H1 (cell line): Measurements from ENCODE around the gene VSTM2B. TPM values are rescaled to one million over a fixed set of nuclear protein-coding genes. Genes with fewer than 3 reads are reported as not detected.

ENCODE experiments used
- CTCF ChIA-PET: fragments of 300-600 bp; sonication (Branson Sonifier 250); formaldehyde crosslinking; loops from one replicate; lab custom pipeline; 2021; ENCODE audit not compliant: partially characterized antibody; lab: Charles Lee
- POLR2A ChIA-PET: fragments of 300-600 bp; sonication (Branson Sonifier 250); formaldehyde crosslinking; loops from one replicate; lab custom pipeline; 2021; ENCODE audit warnings: inconsistent platforms; ENCODE audit not compliant: partially characterized antibody; lab: Charles Lee
- DNase-seq, 2 experiments: peaks; one replicate each; pipeline versions ENCODE4 v3.0.0 to v3.0.0-alpha.2; 2010 to 2022; ENCODE audit warnings: low spot score in 2 of 2, low read depth in 1 of 2, mixed read lengths in 1 of 2
- FAIRE-seq: peaks from 2 replicates; lab custom pipeline; 2011; peaks lifted over from hg19 to GRCh38; lab: Jason Lieb, UNC
- H2AFZ ChIP-seq: 2 replicates; pipeline ENCODE4 v1.8.1; 2012; ENCODE audit warnings: low read length, inconsistent platforms
- H2AK5ac ChIP-seq: 2 replicates; pipeline ENCODE4 v1.6.1; 2013; ENCODE audit warnings: low read depth, low read length
- H2BK120ac ChIP-seq: replicated peaks from 2 replicates; pipeline ENCODE3; 2013; ENCODE audit warnings: low read depth, low read length, inconsistent platforms
- H2BK12ac ChIP-seq: 2 replicates; pipeline ENCODE4 v1.6.1; 2013; ENCODE audit warnings: low read depth, low read length
- H2BK15ac ChIP-seq: 2 replicates; pipeline ENCODE4 v1.6.1; 2013; ENCODE audit warnings: low read length
- H2BK20ac ChIP-seq: 2 replicates; pipeline ENCODE4 v1.6.1; 2013; ENCODE audit warnings: low read length
- H2BK5ac ChIP-seq: 2 replicates; pipeline ENCODE4 v1.6.1; 2013; ENCODE audit warnings: low read depth, low read length
- H3K14ac ChIP-seq: 2 replicates; pipeline ENCODE4 v1.6.1; 2013; ENCODE audit warnings: inconsistent platforms; ENCODE audit not compliant: insufficient read length
- H3K18ac ChIP-seq: 2 replicates; pipeline ENCODE4 v1.6.1; 2013; ENCODE audit warnings: low read length; ENCODE audit errors: extremely low read depth
- H3K23ac ChIP-seq: 2 replicates; pipeline ENCODE4 v1.6.1; 2013; ENCODE audit warnings: inconsistent platforms; ENCODE audit not compliant: insufficient read length
- H3K23me2 ChIP-seq: 2 replicates; pipeline ENCODE4 v1.6.1; 2013; ENCODE audit warnings: low read depth, low read length
- H3K27ac ChIP-seq: 2 replicates; pipeline ENCODE4 v1.6.1; 2011; ENCODE audit warnings: low read depth, low read length, inconsistent platforms
- H3K27me3 ChIP-seq, 4 experiments: replicated peaks in 1 of 4; 1 replicate in 1 of 4; 2 replicates in 3 of 4; pipeline versions ENCODE4 v1.6.1 to v1.8.1; 2011 to 2013; ENCODE audit warnings: low read length in 3 of 4, mild to moderate bottlenecking in 3 of 4, inconsistent platforms in 2 of 4, mixed read lengths in 2 of 4, moderate library complexity in 1 of 4; ENCODE audit not compliant: control insufficient read depth in 3 of 4, insufficient read depth in 3 of 4; ENCODE audit errors: extremely low read depth in 1 of 4
- H3K36me3 ChIP-seq, 4 experiments: 2 replicates each; pipeline versions ENCODE4 v1.6.1 to v1.8.1; 2011 to 2013; ENCODE audit warnings: mild to moderate bottlenecking in 4 of 4, low read length in 3 of 4, moderate library complexity in 2 of 4, control low read depth in 1 of 4, inconsistent platforms in 1 of 4; ENCODE audit not compliant: insufficient read depth in 4 of 4, control insufficient read depth in 2 of 4
- H3K4ac ChIP-seq: replicated peaks from 2 replicates; pipeline ENCODE3; 2013; ENCODE audit warnings: low read length, low read depth, mixed read lengths, inconsistent platforms; ENCODE audit not compliant: insufficient read length
- H3K4me1 ChIP-seq, 4 experiments: replicated peaks in 1 of 4; 1 replicate in 1 of 4; 2 replicates in 3 of 4; pipeline versions ENCODE4 v1.6.1 to v1.8.1; 2011 to 2013; ENCODE audit warnings: low read length in 3 of 4, inconsistent platforms in 2 of 4, mixed read lengths in 1 of 4; ENCODE audit not compliant: insufficient read depth in 4 of 4, control insufficient read depth in 3 of 4
- H3K4me2 ChIP-seq, 2 experiments: 2 replicates each; pipeline versions ENCODE4 v1.6.1 to v1.8.1; 2011 to 2013; ENCODE audit warnings: low read depth in 2 of 2, low read length in 2 of 2, control low read depth in 1 of 2, inconsistent platforms in 1 of 2, mild to moderate bottlenecking in 1 of 2; ENCODE audit not compliant: insufficient read depth in 1 of 2
- H3K4me3 ChIP-seq, 4 experiments: fragments of 200-600, 300-600 bp in 1 of 4; sonication (generic), shearing (Covaris generic), sonication (Bioruptor Twin) in 1 of 4; 2 replicates each; pipeline versions ENCODE4 v1.5.1 to v1.8.1; 2011 to 2016; ENCODE audit warnings: low read length in 4 of 4, low read depth in 3 of 4, control low read depth in 2 of 4, inconsistent platforms in 2 of 4, mild to moderate bottlenecking in 2 of 4, mixed read lengths in 1 of 4, moderate library complexity in 1 of 4; ENCODE audit not compliant: insufficient read depth in 2 of 4; ENCODE audit errors: extremely low read depth in 1 of 4
- H3K56ac ChIP-seq: replicated peaks from 2 replicates; pipeline ENCODE3; 2013; ENCODE audit warnings: low read depth, mild to moderate bottlenecking, mixed read lengths, low read length, inconsistent platforms; ENCODE audit not compliant: insufficient read length
- H3K79me1 ChIP-seq: 2 replicates; pipeline ENCODE4 v1.6.1; 2013; ENCODE audit warnings: low read depth, low read length, control low read depth
- H3K79me2 ChIP-seq, 2 experiments: 2 replicates each; pipeline versions ENCODE4 v1.6.1 to v1.8.1; 2012 to 2013; ENCODE audit warnings: low read length in 2 of 2, mild to moderate bottlenecking in 2 of 2, inconsistent platforms in 1 of 2; ENCODE audit not compliant: insufficient read depth in 2 of 2, control insufficient read depth in 1 of 2
- H3K9ac ChIP-seq, 4 experiments: replicated peaks in 1 of 4; 1 replicate in 1 of 4; 2 replicates in 3 of 4; pipeline versions ENCODE4 v1.6.1 to v1.8.1; 2011 to 2013; ENCODE audit warnings: low read depth in 3 of 4, low read length in 3 of 4, control low read depth in 2 of 4, mild to moderate bottlenecking in 2 of 4, moderate library complexity in 2 of 4, inconsistent platforms in 1 of 4; ENCODE audit errors: extremely low read depth in 1 of 4
- H3K9me3 ChIP-seq, 2 experiments: 2 replicates each; pipeline versions ENCODE4 v1.6.1 to v1.8.1; 2012 to 2013; ENCODE audit warnings: mild to moderate bottlenecking in 2 of 2, moderate library complexity in 2 of 2, control low read depth in 1 of 2, inconsistent platforms in 1 of 2, low read depth in 1 of 2, low read length in 1 of 2, mixed read lengths in 1 of 2; ENCODE audit not compliant: insufficient read depth in 2 of 2
- H4K20me1 ChIP-seq, 2 experiments: replicated peaks in 1 of 2; 2 replicates each; pipeline versions ENCODE3 to v1.8.1; 2011 to 2013; ENCODE audit warnings: inconsistent platforms in 2 of 2, low read length in 2 of 2, mild to moderate bottlenecking in 1 of 2; ENCODE audit not compliant: insufficient read depth in 2 of 2, control insufficient read depth in 1 of 2
- H4K5ac ChIP-seq: 2 replicates; pipeline ENCODE4 v1.6.1; 2013; ENCODE audit warnings: low read length, low read depth, mixed read lengths, inconsistent platforms; ENCODE audit not compliant: insufficient read length
- H4K8ac ChIP-seq: 2 replicates; pipeline ENCODE4 v1.8.0; 2013; ENCODE audit warnings: mild to moderate bottlenecking, moderate library complexity, low read length, inconsistent platforms; ENCODE audit not compliant: insufficient read depth; ENCODE audit errors: extremely low read depth
- H4K91ac ChIP-seq: replicated peaks from 2 replicates; pipeline ENCODE3; 2013; ENCODE audit warnings: low read length, mixed read lengths, inconsistent platforms; ENCODE audit not compliant: insufficient read length
- EZH2 ChIP-seq: fragments of 200-600 bp; sonication (generic); IDR thresholded peaks from 2 replicates; pipeline ENCODE4 v1.7.1; 2012; ENCODE audit warnings: low read depth, mild to moderate bottlenecking, moderate library complexity, low read length, inconsistent platforms; ENCODE audit not compliant: severe bottlenecking
- KDM1A ChIP-seq: fragments of 200-600, 300-600 bp; sonication (generic); IDR thresholded peaks from 2 replicates; pipeline ENCODE4 v1.7.1; 2016; ENCODE audit warnings: mild to moderate bottlenecking, low read length, borderline replicate concordance
- WGBS, 2 experiments: shearing (Covaris generic) in 1 of 2; methylation state at CpG; one replicate each; pipeline versions ENCODE4 v1.1.6 to v1.1.7; 2013 to 2015; ENCODE audit warnings: low lambda C conversion rate in 2 of 2, mixed read lengths in 2 of 2, inconsistent platforms in 1 of 2, low coverage in 1 of 2, missing lambda C conversion rate in 1 of 2; ENCODE audit not compliant: insufficient replicate concordance in 2 of 2, insufficient coverage in 1 of 2, insufficient read length in 1 of 2; ENCODE audit errors: extremely low coverage in 1 of 2, missing lambda C conversion rate in 1 of 2; 5-methylcytosine and 5-hydroxymethylcytosine counted together
- polyA plus RNA-seq, 7 experiments: library from polyadenylated mRNA; depleted of rRNA in 3 of 7; stranded (reverse) in 5 of 7; unstranded in 2 of 7; fragments of >200 nt in 5 of 7; fragments of 200-250 nt in 2 of 7; gene quantifications; 1 replicate in 5 of 7; 2 replicates in 1 of 7; 4 replicates in 1 of 7; pipeline versions ENCODE4 v1.2.1 to v1.2.3, GENCODE V29; 2011 to 2013; ENCODE audit warnings: missing spikeins in 2 of 7, mixed read lengths in 2 of 7
- total RNA-seq: library from RNA; stranded (reverse); fragmentation: NEBNext Ultra II Directional; extraction: Animal tissue kit (Norgen Biotek cat#: 25700); gene quantifications from 2 replicates; pipeline ENCODE4 v1.2.1, GENCODE V29; 2021

VSTM2B gene
- total and polyA plus RNA-seq, 2 of the 8 experiments (the other 6 are each of a cell fraction or from before 2014, with no cell fraction given): 0.82 to 1.5 TPM

DNA sequence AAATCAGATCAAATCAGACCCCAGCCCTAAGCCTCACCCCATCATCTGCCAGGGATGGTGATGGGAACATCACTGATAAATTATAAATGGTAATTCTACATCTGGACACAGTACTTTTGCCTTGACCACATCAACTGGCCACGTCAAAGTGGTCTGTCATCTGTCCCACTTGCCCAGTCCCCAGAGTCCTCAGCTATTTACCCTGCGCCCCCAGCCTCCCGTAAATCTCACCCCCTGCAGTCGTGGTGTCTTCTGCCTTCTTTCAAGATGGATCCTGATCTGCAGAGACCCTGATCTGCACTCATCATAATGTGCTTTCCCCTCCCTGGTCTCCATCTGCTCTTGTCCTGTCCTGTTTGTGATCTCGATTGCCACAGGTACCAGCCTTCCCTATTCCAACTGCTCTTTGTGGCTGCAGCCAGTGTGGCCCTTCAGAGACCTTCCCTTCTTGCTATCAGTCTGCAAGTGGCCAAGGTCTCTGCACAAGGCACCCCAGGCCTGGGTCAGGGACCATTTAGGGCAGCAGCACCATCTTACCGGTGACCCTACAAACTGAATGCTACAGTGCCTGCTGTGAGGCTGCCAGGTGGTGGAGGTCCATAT is 53.6 kb downstream of the VSTM2B start:
- no peaks in the 10 kb centered on the region for H3K9me3 ChIP-seq
- H4K5ac ChIP-seq: no peak overlapping the region
- no peaks in the 10 kb centered on the region for H3K79me2 ChIP-seq
- no peak overlapping the region for H3K18ac ChIP-seq
- H3K27me3 ChIP-seq: peaks cover 0 to 3% (median 1%) of the 10 kb centered on the region in 4 experiments; a peak in 3 of 7 replicates
- no peak overlapping the region for H2BK12ac ChIP-seq
- H3K23ac ChIP-seq: no peak overlapping the region
- H3K14ac ChIP-seq: no peak overlapping the region
- H2BK20ac ChIP-seq: no peak overlapping the region
- H3K4me3 ChIP-seq: no peak overlapping the region
- H3K79me1 ChIP-seq: no peaks in the 10 kb centered on the region
- H3K4me2 ChIP-seq: no peak overlapping the region
- H2AFZ ChIP-seq: no peak overlapping the region
- POLR2A ChIA-PET: no interaction called here
- no peaks in the 10 kb centered on the region for H3K23me2 ChIP-seq
- CTCF ChIA-PET: no interaction called here
- H3K27ac ChIP-seq: no peak overlapping the region
- no peak overlapping the region for H2BK120ac ChIP-seq
- H2BK15ac ChIP-seq: no peak overlapping the region
- H4K91ac ChIP-seq: no peak overlapping the region
- no peak overlapping the region for H3K9ac ChIP-seq
- no peak overlapping the region for H2BK5ac ChIP-seq
- peaks cover 2 to 6% (median 4%) of the 10 kb centered on the region in 4 experiments; a peak in 4 of 7 replicates for H3K4me1 ChIP-seq
- H3K56ac ChIP-seq: no peak overlapping the region
- DNase-seq (peak in 1 of 2 experiments; percentile 3), FAIRE-seq (no peak)
- H3K36me3 ChIP-seq: no peaks in the 10 kb centered on the region
- WGBS, 2 experiments: 88% methylated on average over 6 of the region's 6 CpGs; no CpG with 5 or more reads in 1 of the 2 experiments
- H4K20me1 ChIP-seq: no peaks in the 10 kb centered on the region
- no peak overlapping the region for H3K4ac ChIP-seq
- no peak overlapping the region for H2AK5ac ChIP-seq
- no peak overlapping the region for H4K8ac ChIP-seq
- TF ChIP-seq EZH2: no peak
- TF ChIP-seq KDM1A: no peak
